Myometrial cell (primary cell): ENCODE data around the gene ARX. TPM values are rescaled to one million over a fixed set of nuclear protein-coding genes. Genes with fewer than 3 reads are reported as not detected.

Experiments used
- total RNA-seq: library from RNA; depleted of rRNA; stranded (reverse); fragments of >200 nt; gene quantifications from 2 replicates; pipeline ENCODE4 v1.2.3, GENCODE V29; 2015

The ARX gene
- not detected in 2 replicates for total RNA-seq

DNA sequence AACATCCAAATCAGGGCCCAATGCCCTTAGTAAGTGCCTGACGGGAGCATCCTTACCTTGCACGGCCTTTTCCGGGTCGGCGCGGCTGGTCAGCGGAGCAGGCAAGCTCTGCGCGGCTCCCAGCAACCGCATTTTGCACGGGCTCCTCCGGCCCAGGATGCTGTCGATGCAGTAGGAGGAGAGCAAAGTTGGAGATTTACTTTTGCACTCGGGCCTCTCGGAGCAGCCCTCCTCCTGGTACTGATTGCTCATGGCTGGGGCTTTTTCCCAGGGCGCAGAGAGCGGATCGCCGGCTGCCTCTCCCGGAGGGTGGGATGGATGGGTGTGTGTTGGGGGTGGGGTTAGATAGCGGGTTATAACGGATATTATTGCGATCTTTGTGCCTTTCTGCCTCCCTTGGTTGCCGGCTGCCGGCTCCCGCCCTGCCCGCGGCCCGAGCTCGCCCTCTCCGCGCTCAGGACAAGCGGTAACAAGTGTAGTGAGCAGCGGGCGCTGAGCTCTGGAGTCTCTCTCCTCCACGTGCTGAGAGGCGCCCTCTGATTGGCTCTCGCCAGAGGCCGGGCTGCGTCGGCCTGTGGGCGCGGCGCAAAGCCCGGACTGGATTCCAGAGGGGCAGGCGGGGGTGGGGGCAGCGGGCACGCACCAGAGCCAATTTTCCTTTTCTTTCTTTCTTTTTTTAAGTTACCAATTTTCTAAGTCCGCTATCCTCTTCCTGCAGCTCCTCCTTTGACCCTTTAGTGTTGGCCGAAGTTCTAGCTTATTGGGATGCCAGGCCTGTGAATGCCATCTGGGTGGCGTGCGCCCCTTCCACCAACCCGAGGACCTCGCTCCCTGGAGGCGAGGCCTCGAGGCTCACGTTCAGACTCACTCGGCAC lies at the start of gene ARX:
Gene ARX (minus strand): TSS at position 480 of the 875 bp plus-strand sequence. CDS start 228 bp downstream, at position 252.

